ENCODE results near the gene FBXL19. TPM values are rescaled to one million over a fixed set of nuclear protein-coding genes. Genes with fewer than 3 reads are reported as not detected.
A peak's percentile ranks its signal among the peaks of the same experiment; 100 is the strongest.

The FBXL19 gene
- total RNA-seq, 1 experiment from 2014 or later, result 84.3 TPM

- ATAC-seq, result no peak
- POLR2A ChIA-PET, result interaction anchor here (1.0 kb wide), 2 partner anchors 23 to 29 kb away, joined by 3 read pairs; partner anchors contain the start of gene CTF1
- no peak for DNase-seq (ENCODE audit: low spot score)
These were observed 1.7 kb downstream of the FBXL19 start for GRCh38 chr16:30924913-30925631.

GRCh38 chr16:30925632-30925987 lies 2.2 kb downstream of the FBXL19 start:
- TF ChIP-seq ZNF121 (CRISPR knock-in tag; IDR thresholded peaks at IDR 0.05) (no peak), NR1H2 (CRISPR knock-in tag; IDR thresholded peaks at IDR 0.05) (no peak), ZNF396 (CRISPR knock-in tag; IDR thresholded peaks at IDR 0.05; ENCODE audit: borderline replicate concordance) (no peak), MYBL2 (CRISPR knock-in tag; IDR thresholded peaks at IDR 0.05) (no peak)
- TF ChIP-seq, protein P1, sequence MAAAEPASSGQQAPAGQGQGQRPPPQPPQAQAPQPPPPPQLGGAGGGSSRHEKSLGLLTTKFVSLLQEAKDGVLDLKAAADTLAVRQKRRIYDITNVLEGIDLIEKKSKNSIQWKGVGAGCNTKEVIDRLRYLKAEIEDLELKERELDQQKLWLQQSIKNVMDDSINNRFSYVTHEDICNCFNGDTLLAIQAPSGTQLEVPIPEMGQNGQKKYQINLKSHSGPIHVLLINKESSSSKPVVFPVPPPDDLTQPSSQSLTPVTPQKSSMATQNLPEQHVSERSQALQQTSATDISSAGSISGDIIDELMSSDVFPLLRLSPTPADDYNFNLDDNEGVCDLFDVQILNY (CRISPR knock-in tag; IDR thresholded peaks at IDR 0.05), result no peak
- TF ChIP-seq, protein P2, sequence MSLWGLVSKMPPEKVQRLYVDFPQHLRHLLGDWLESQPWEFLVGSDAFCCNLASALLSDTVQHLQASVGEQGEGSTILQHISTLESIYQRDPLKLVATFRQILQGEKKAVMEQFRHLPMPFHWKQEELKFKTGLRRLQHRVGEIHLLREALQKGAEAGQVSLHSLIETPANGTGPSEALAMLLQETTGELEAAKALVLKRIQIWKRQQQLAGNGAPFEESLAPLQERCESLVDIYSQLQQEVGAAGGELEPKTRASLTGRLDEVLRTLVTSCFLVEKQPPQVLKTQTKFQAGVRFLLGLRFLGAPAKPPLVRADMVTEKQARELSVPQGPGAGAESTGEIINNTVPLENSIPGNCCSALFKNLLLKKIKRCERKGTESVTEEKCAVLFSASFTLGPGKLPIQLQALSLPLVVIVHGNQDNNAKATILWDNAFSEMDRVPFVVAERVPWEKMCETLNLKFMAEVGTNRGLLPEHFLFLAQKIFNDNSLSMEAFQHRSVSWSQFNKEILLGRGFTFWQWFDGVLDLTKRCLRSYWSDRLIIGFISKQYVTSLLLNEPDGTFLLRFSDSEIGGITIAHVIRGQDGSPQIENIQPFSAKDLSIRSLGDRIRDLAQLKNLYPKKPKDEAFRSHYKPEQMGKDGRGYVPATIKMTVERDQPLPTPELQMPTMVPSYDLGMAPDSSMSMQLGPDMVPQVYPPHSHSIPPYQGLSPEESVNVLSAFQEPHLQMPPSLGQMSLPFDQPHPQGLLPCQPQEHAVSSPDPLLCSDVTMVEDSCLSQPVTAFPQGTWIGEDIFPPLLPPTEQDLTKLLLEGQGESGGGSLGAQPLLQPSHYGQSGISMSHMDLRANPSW (CRISPR knock-in tag; conservative IDR thresholded peaks at IDR 0.05; ENCODE audit: low read depth), result no peak
- peak overlapping the region; percentile 45; the same call in 1 of the 2 replicates for H3K4me3 Mint-ChIP-seq
- no peak for DNase-seq (ENCODE audit: low spot score)
- ChIA-PET CTCF (interaction anchor here (6.5 kb wide), 1 partner anchor 16 kb away, joined by 79 read pairs; no protein-coding TSS in a partner anchor), POLR2A (interaction anchor here (1.0 kb wide), 2 partner anchors 22 to 29 kb away, joined by 3 read pairs; partner anchors contain the start of gene CTF1)
- peaks cover 13% of the 10 kb centered on the region for H3K36me3 Mint-ChIP-seq
- H3K9me3 Mint-ChIP-seq, result no peaks in the 10 kb centered on the region
- H3K4me1 Mint-ChIP-seq, result peaks cover 20% of the 10 kb centered on the region
- H3K27ac Mint-ChIP-seq, result no peak overlapping the region
- ATAC-seq, result no peak
- H3K27me3 Mint-ChIP-seq (ENCODE audit: low read depth), result no peaks in the 10 kb centered on the region; the same call in 1 of the 2 replicates

More at GRCh38 chr16:30924913-30925631, 1.7 kb downstream of the FBXL19 start:
- peaks cover 10% of the 10 kb centered on the region; the same call in 1 of the 2 replicates for H3K36me3 Mint-ChIP-seq
- H3K9me3 Mint-ChIP-seq, result no peaks in the 10 kb centered on the region
- H3K27ac Mint-ChIP-seq, result no peak overlapping the region
- CTCF ChIA-PET, result interaction anchor here (0.6 to 6.5 kb wide), 2 partner anchors 16 to 785 kb away, joined by 4 to 79 read pairs; no protein-coding TSS in a partner anchor
- TF ChIP-seq ZNF263 (CRISPR knock-in tag; IDR thresholded peaks at IDR 0.05; ENCODE audit: low read depth), result no peak
- no peak for TF ChIP-seq NFYB (CRISPR knock-in tag; conservative IDR thresholded peaks at IDR 0.05; ENCODE audit: low read depth)
- no peak for TF ChIP-seq TP53 (CRISPR knock-in tag; IDR thresholded peaks at IDR 0.05)
- no peak for TF ChIP-seq ZNF532 (CRISPR knock-in tag; IDR thresholded peaks at IDR 0.05; ENCODE audit: borderline replicate concordance)
- no peak for TF ChIP-seq NR2C2 (CRISPR knock-in tag; IDR thresholded peaks at IDR 0.05)
- peak overlapping the region; percentile 78 for H3K4me3 Mint-ChIP-seq
- H3K27me3 Mint-ChIP-seq (ENCODE audit: low read depth), result no peaks in the 10 kb centered on the region; the same call in 1 of the 2 replicates
- H3K4me1 Mint-ChIP-seq, result peaks cover 20% of the 10 kb centered on the region

All from WTC11 (cell line).